KBM-7 (cell line): ENCODE measurements around the gene AKR1A1.
"Not testable (repeated sequence)": the region's sequence is repeated elsewhere in the genome, so short reads cannot be mapped to it uniquely, and the experiment has no call there.

Experiments used
- DNase-seq: peaks from one replicate; pipeline ENCODE4 v3.0.0-alpha.2; 2015
- in situ Hi-C: fragments of 300-500 bp; cut with MboI; formaldehyde crosslinking; loops from 2 replicates; pipeline ENCODE4 v1.14.3; 2020; ENCODE audit warnings: low sequenced_read_pairs, low pct_unique_long_range_greater_than_20kb, mixed read lengths

The AKR1A1 gene

GRCh38 chr1:45522324-45523104 is 28.1 kb upstream of the AKR1A1 start:
- DNase-seq, result no peak
- in situ Hi-C loops, result no loop called here

GRCh38 chr1:45523516-45523915 is 27.1 kb upstream of the AKR1A1 start:
- DNase-seq, in situ Hi-C loops: not testable (repeated sequence)

GRCh38 chr1:45523975-45524374 is 26.7 kb upstream of the AKR1A1 start:
- in situ Hi-C loops, result not testable (repeated sequence)

GRCh38 chr1:45526135-45526644 is 24.4 kb upstream of the AKR1A1 start:
- DNase-seq, result no peak
- in situ Hi-C loops, result no loop called here

More at GRCh38 chr1:45523975-45524374, 26.7 kb upstream of the AKR1A1 start:
- DNase-seq, result not testable (repeated sequence)

GRCh38 chr1:45530632-45531135 is 19.9 kb upstream of the AKR1A1 start:
- in situ Hi-C loops, result no loop called here
- DNase-seq, result no peak

GRCh38 chr1:45531873-45532272 is 18.8 kb upstream of the AKR1A1 start:
- no peak for DNase-seq

GRCh38 chr1:45535988-45536766 is 14.4 kb upstream of the AKR1A1 start:
- no peak for DNase-seq
- in situ Hi-C loops, result no loop called here

More at GRCh38 chr1:45531873-45532272, 18.8 kb upstream of the AKR1A1 start:
- in situ Hi-C loops, result no loop called here

GRCh38 chr1:45536886-45537285 is 13.7 kb upstream of the AKR1A1 start:
- no peak for DNase-seq
- in situ Hi-C loops, result no loop called here

- in situ Hi-C loops, result no loop called here
Measured at GRCh38 chr1:45541193-45541592, 9.4 kb upstream of the AKR1A1 start.

GRCh38 chr1:45542591-45542990 is 8.0 kb upstream of the AKR1A1 start:
- no peak for DNase-seq
- in situ Hi-C loops, result no loop called here

More at GRCh38 chr1:45541193-45541592, 9.4 kb upstream of the AKR1A1 start:
- DNase-seq, result no peak

- in situ Hi-C loops, result no loop called here
- peak; percentile 97 for DNase-seq
Measured at GRCh38 chr1:45543581-45544417, 6.8 kb upstream of the AKR1A1 start.

GRCh38 chr1:45544530-45544929 is 6.1 kb upstream of the AKR1A1 start:
- DNase-seq, result no peak
- in situ Hi-C loops, result no loop called here

GRCh38 chr1:45545019-45545493 is 5.6 kb upstream of the AKR1A1 start:
- DNase-seq, result no peak
- in situ Hi-C loops, result no loop called here

- DNase-seq, result no peak
- in situ Hi-C loops, result no loop called here
Measured at GRCh38 chr1:45545553-45546310, 4.9 kb upstream of the AKR1A1 start.

- in situ Hi-C loops, result no loop called here
- peak; percentile 36 for DNase-seq
Measured at GRCh38 chr1:45551684-45552083, 1.1 kb downstream of the AKR1A1 start.

- in situ Hi-C loops, result no loop called here
- DNase-seq, result no peak
Measured at GRCh38 chr1:45552331-45552730, 1.7 kb downstream of the AKR1A1 start.

GRCh38 chr1:45554198-45554597 is 3.6 kb downstream of the AKR1A1 start:
- in situ Hi-C loops, result no loop called here
- DNase-seq, result no peak

GRCh38 chr1:45557422-45557944 is 6.9 kb downstream of the AKR1A1 start:
- in situ Hi-C loops, result no loop called here
- no peak for DNase-seq
